Muscle layer of colon (tissue), 2 donors: ENCODE measurements around the gene GRAMD1C.

ENCODE experiments used
- H3K27ac ChIP-seq: one replicate; pipeline ENCODE4 v1.7.0; 2013; ENCODE audit warnings: low read depth, mild to moderate bottlenecking, low read length, moderate library complexity
- H3K27me3 ChIP-seq, 2 donors: one replicate each; pipeline ENCODE4 v1.7.0; 2013; ENCODE audit warnings: low read length in 2 of 2, mild to moderate bottlenecking in 2 of 2; ENCODE audit not compliant: insufficient read depth in 2 of 2, control insufficient read depth in 1 of 2
- H3K36me3 ChIP-seq: one replicate; pipeline ENCODE4 v1.7.0; 2013; ENCODE audit warnings: mild to moderate bottlenecking, low read length; ENCODE audit not compliant: insufficient read depth
- H3K4me1 ChIP-seq: one replicate; pipeline ENCODE4 v1.7.0; 2013; ENCODE audit warnings: mild to moderate bottlenecking, low read length; ENCODE audit not compliant: insufficient read depth
- H3K4me3 ChIP-seq, 2 donors: one replicate each; pipeline ENCODE4 v1.7.0; 2013; ENCODE audit warnings: low read length in 2 of 2, low read depth in 1 of 2, mild to moderate bottlenecking in 1 of 2, moderate library complexity in 1 of 2
- H3K9ac ChIP-seq: one replicate; pipeline ENCODE4 v1.7.0; 2013; ENCODE audit warnings: low read length
- H3K9me3 ChIP-seq: one replicate; pipeline ENCODE4 v1.7.0; 2013; ENCODE audit warnings: mild to moderate bottlenecking, low read length
- donor health status: abdominal sarcoma.
- donor health status: Adenocarcinoma of cecum.

GRAMD1C gene

GRCh38 chr3:113906568-113907140, 68.1 kb downstream of the GRAMD1C start:
- Histone ChIP-seq H3K9me3 (no peaks in the 10 kb centered on the region), H3K27me3 (no peaks in the 10 kb centered on the region), H3K4me1 (no peaks in the 10 kb centered on the region), H3K27ac (no peak overlapping the region), H3K36me3 (no peaks in the 10 kb centered on the region), H3K4me3 (no peak overlapping the region), H3K9ac (no peak overlapping the region)

- Histone ChIP-seq H3K27me3 (no peaks in the 10 kb centered on the region), H3K4me3 (no peak overlapping the region), H3K36me3 (no peaks in the 10 kb centered on the region), H3K4me1 (no peaks in the 10 kb centered on the region), H3K9ac (no peak overlapping the region), H3K27ac (no peak overlapping the region), H3K9me3 (no peaks in the 10 kb centered on the region)
Observed at GRCh38 chr3:113908133-113908532, 69.5 kb downstream of the GRAMD1C start.

- H3K27me3 ChIP-seq = no peaks in the 10 kb centered on the region
- no peaks in the 10 kb centered on the region for H3K4me1 ChIP-seq
- no peaks in the 10 kb centered on the region for H3K36me3 ChIP-seq
- no peak overlapping the region for H3K4me3 ChIP-seq
- no peaks in the 10 kb centered on the region for H3K9me3 ChIP-seq
- no peak overlapping the region for H3K27ac ChIP-seq
- no peak overlapping the region for H3K9ac ChIP-seq
Observed at GRCh38 chr3:113910966-113911365, 72.4 kb downstream of the GRAMD1C start.

- Histone ChIP-seq H3K9ac (no peak overlapping the region), H3K27me3 (no peaks in the 10 kb centered on the region), H3K4me3 (no peak overlapping the region), H3K36me3 (no peaks in the 10 kb centered on the region), H3K27ac (no peak overlapping the region), H3K9me3 (no peaks in the 10 kb centered on the region), H3K4me1 (no peaks in the 10 kb centered on the region)
Observed at GRCh38 chr3:113912552-113913236, 74.1 kb downstream of the GRAMD1C start.

GRCh38 chr3:113914646-113915045, 76.1 kb downstream of the GRAMD1C start:
- H3K4me1 ChIP-seq = no peaks in the 10 kb centered on the region

GRCh38 chr3:113927556-113927955, 89.0 kb downstream of the GRAMD1C start:
- H3K27ac ChIP-seq = no peak overlapping the region
- no peak overlapping the region for H3K9ac ChIP-seq
- no peaks in the 10 kb centered on the region for H3K9me3 ChIP-seq
- H3K4me1 ChIP-seq = no peaks in the 10 kb centered on the region
- H3K36me3 ChIP-seq = no peaks in the 10 kb centered on the region
- H3K4me3 ChIP-seq = no peak overlapping the region
- no peaks in the 10 kb centered on the region for H3K27me3 ChIP-seq

More at GRCh38 chr3:113914646-113915045, 76.1 kb downstream of the GRAMD1C start:
- H3K9ac ChIP-seq = no peak overlapping the region
- no peaks in the 10 kb centered on the region for H3K36me3 ChIP-seq
- no peaks in the 10 kb centered on the region for H3K27me3 ChIP-seq
- H3K4me3 ChIP-seq = no peak overlapping the region
- H3K9me3 ChIP-seq = no peaks in the 10 kb centered on the region
- H3K27ac ChIP-seq = no peak overlapping the region

GRCh38 chr3:113946831-113947230, 108.2 kb downstream of the GRAMD1C start:
- no peak overlapping the region for H3K27ac ChIP-seq
- H3K4me1 ChIP-seq = peaks cover 5% of the 10 kb centered on the region
- H3K36me3 ChIP-seq = no peaks in the 10 kb centered on the region
- no peaks in the 10 kb centered on the region for H3K9me3 ChIP-seq
- no peak overlapping the region for H3K4me3 ChIP-seq
- no peaks in the 10 kb centered on the region for H3K27me3 ChIP-seq
- no peak overlapping the region for H3K9ac ChIP-seq

GRCh38 chr3:113947372-113948014, 108.9 kb downstream of the GRAMD1C start, which contains the start of gene ZDHHC23:
Gene ZDHHC23 (plus strand): TSS chr3:113948013. CDS start chr3:113948803, 790 bp downstream.
- peak within 1 kb of the TSS; percentile 6 for H3K27ac ChIP-seq
- H3K4me1 ChIP-seq = peaks cover 5% of the 10 kb centered on the region
- peak within 1 kb of the TSS; percentile 52 to 62 for H3K4me3 ChIP-seq
- H3K9me3 ChIP-seq = no peaks in the 10 kb centered on the region
- H3K27me3 ChIP-seq = no peaks in the 10 kb centered on the region
- no peak within 1 kb of the TSS for H3K9ac ChIP-seq
- H3K36me3 ChIP-seq = no peaks in the 10 kb centered on the region

- Histone ChIP-seq H3K4me1 (peaks cover 5% of the 10 kb centered on the region), H3K27ac (no peak overlapping the region), H3K36me3 (no peaks in the 10 kb centered on the region), H3K27me3 (no peaks in the 10 kb centered on the region), H3K4me3 (peak overlapping the region; percentile 52 to 61), H3K9ac (no peak overlapping the region), H3K9me3 (no peaks in the 10 kb centered on the region)
Observed at GRCh38 chr3:113948015-113948917, 109.7 kb downstream of the GRAMD1C start.

GRCh38 chr3:113952921-113953320, 114.3 kb downstream of the GRAMD1C start:
- Histone ChIP-seq H3K9me3 (no peaks in the 10 kb centered on the region), H3K9ac (no peak overlapping the region), H3K36me3 (no peaks in the 10 kb centered on the region), H3K4me1 (peaks cover 5% of the 10 kb centered on the region), H3K27ac (no peak overlapping the region), H3K27me3 (no peaks in the 10 kb centered on the region), H3K4me3 (no peak overlapping the region)

- no peak overlapping the region for H3K4me3 ChIP-seq
- peaks cover under 1% of the 10 kb centered on the region for H3K4me1 ChIP-seq
- H3K9ac ChIP-seq = no peak overlapping the region
- no peak overlapping the region for H3K27ac ChIP-seq
- H3K9me3 ChIP-seq = no peaks in the 10 kb centered on the region
- no peaks in the 10 kb centered on the region for H3K36me3 ChIP-seq
- no peaks in the 10 kb centered on the region for H3K27me3 ChIP-seq
Observed at GRCh38 chr3:113953677-113954076, 115.1 kb downstream of the GRAMD1C start.
